H9 (cell line): ENCODE results near the gene FBL. TPM values are rescaled to one million over a fixed set of nuclear protein-coding genes. Genes with fewer than 3 reads are reported as not detected.

Experiments used
- DNase-seq: peaks from one replicate; pipeline ENCODE4 v3.0.0-alpha.2; 2017
- H2AFZ ChIP-seq: one replicate; pipeline ENCODE4 v1.6.1; 2013; ENCODE audit warnings: mild to moderate bottlenecking, low read length, control low read depth, moderate library complexity
- H2AK5ac ChIP-seq: 2 replicates; pipeline ENCODE4 v1.6.1; 2013; ENCODE audit warnings: low read length, control low read depth, mixed read lengths; ENCODE audit not compliant: insufficient read length
- H2BK120ac ChIP-seq: one replicate; pipeline ENCODE4 v1.6.1; 2013; ENCODE audit warnings: low read depth, mild to moderate bottlenecking, low read length, control low read depth, inconsistent platforms; ENCODE audit not compliant: poor library complexity, severe bottlenecking
- H2BK12ac ChIP-seq: 2 replicates; pipeline ENCODE4 v1.6.1; 2013; ENCODE audit warnings: low read length, control low read depth, mixed read lengths, low read depth; ENCODE audit not compliant: insufficient read length
- H2BK15ac ChIP-seq: 2 replicates; pipeline ENCODE4 v1.6.1; 2013; ENCODE audit warnings: low read depth, low read length, control low read depth
- H2BK20ac ChIP-seq: one replicate; pipeline ENCODE4 v1.6.1; 2013; ENCODE audit warnings: low read depth, mild to moderate bottlenecking, low read length, control low read depth, inconsistent platforms; ENCODE audit not compliant: poor library complexity, severe bottlenecking
- H2BK5ac ChIP-seq: 2 replicates; pipeline ENCODE4 v1.6.1; 2013; ENCODE audit warnings: low read length, control low read depth, mixed read lengths; ENCODE audit not compliant: insufficient read length
- H3K14ac ChIP-seq: 2 replicates; pipeline ENCODE4 v1.6.1; 2013; ENCODE audit warnings: low read length, control low read depth; ENCODE audit not compliant: insufficient read depth
- H3K18ac ChIP-seq: 2 replicates; pipeline ENCODE4 v1.6.1; 2013; ENCODE audit warnings: low read depth, mild to moderate bottlenecking, mixed read lengths, low read length, control low read depth; ENCODE audit not compliant: insufficient read length
- H3K23ac ChIP-seq: 2 replicates; pipeline ENCODE4 v1.6.1; 2013; ENCODE audit warnings: low read length, control low read depth, mixed read lengths, low read depth; ENCODE audit not compliant: insufficient read length
- H3K23me2 ChIP-seq: 2 replicates; pipeline ENCODE4 v1.6.1; 2013; ENCODE audit warnings: low read depth, mild to moderate bottlenecking, mixed read lengths, low read length, control low read depth; ENCODE audit not compliant: insufficient read length, poor library complexity, severe bottlenecking
- H3K27ac ChIP-seq: 2 replicates; pipeline ENCODE4 v1.5.1; 2013; ENCODE audit warnings: low read length, control low read depth, mixed read lengths, low read depth; ENCODE audit not compliant: insufficient read length
- H3K27me3 ChIP-seq: 2 replicates; pipeline ENCODE4 v1.6.1; 2013; ENCODE audit warnings: low read length, control low read depth, inconsistent platforms; ENCODE audit not compliant: insufficient read depth
- H3K4ac ChIP-seq: 2 replicates; pipeline ENCODE4 v1.6.1; 2013; ENCODE audit warnings: low read depth, mild to moderate bottlenecking, control low read depth, inconsistent platforms, low read length, moderate library complexity
- H3K4me1 ChIP-seq: 2 replicates; pipeline ENCODE4 v1.6.1; 2013; ENCODE audit warnings: low read length, control low read depth, inconsistent platforms; ENCODE audit not compliant: insufficient read depth
- H3K4me2 ChIP-seq: 2 replicates; pipeline ENCODE4 v1.6.1; 2013; ENCODE audit warnings: low read length, control low read depth, mixed read lengths; ENCODE audit not compliant: insufficient read length, insufficient read depth
- H3K56ac ChIP-seq: 2 replicates; pipeline ENCODE4 v1.6.1; 2013; ENCODE audit warnings: low read depth, mild to moderate bottlenecking, mixed read lengths, low read length, control low read depth; ENCODE audit not compliant: insufficient read length
- H3K79me1 ChIP-seq: 2 replicates; pipeline ENCODE4 v1.6.1; 2013; ENCODE audit warnings: low read depth, mild to moderate bottlenecking, moderate library complexity, low read length, control low read depth, inconsistent platforms; ENCODE audit not compliant: insufficient read depth, poor library complexity, severe bottlenecking
- H3K79me2 ChIP-seq: 2 replicates; pipeline ENCODE4 v1.6.1; 2013; ENCODE audit warnings: low read length, control low read depth, inconsistent platforms; ENCODE audit not compliant: insufficient read depth
- H3K9ac ChIP-seq: 2 replicates; pipeline ENCODE4 v1.6.1; 2013; ENCODE audit warnings: low read length, control low read depth, mixed read lengths; ENCODE audit not compliant: insufficient read length; ENCODE audit errors: extremely low read depth
- H3K9me3 ChIP-seq: one replicate; pipeline ENCODE4 v1.6.1; 2013; ENCODE audit warnings: low read depth, low read length, inconsistent platforms; ENCODE audit not compliant: control insufficient read depth
- H3T11ph ChIP-seq: one replicate; pipeline ENCODE4 v1.6.1; 2013; ENCODE audit warnings: mild to moderate bottlenecking, low read length, control low read depth, inconsistent platforms
- H4K20me1 ChIP-seq: one replicate; pipeline ENCODE4 v1.6.1; 2013; ENCODE audit not compliant: control insufficient read depth, insufficient read length, insufficient read depth
- H4K5ac ChIP-seq: 2 replicates; pipeline ENCODE4 v1.6.1; 2013; ENCODE audit warnings: low read depth, mild to moderate bottlenecking, mixed read lengths, low read length, control low read depth; ENCODE audit not compliant: insufficient read length
- H4K8ac ChIP-seq: replicated peaks from 2 replicates; pipeline ENCODE4 v1.6.1; 2013; ENCODE audit warnings: low read length, control low read depth, mixed read lengths, low read depth; ENCODE audit not compliant: insufficient read length
- H4K91ac ChIP-seq: 2 replicates; pipeline ENCODE4 v1.6.1; 2013; ENCODE audit warnings: low read depth, mild to moderate bottlenecking, moderate library complexity, mixed read lengths, low read length, control low read depth; ENCODE audit not compliant: insufficient read length
- H3K27ac Mint-ChIP-seq, 3 experiments: 2 replicates in 2 of 3; 3 replicates in 1 of 3; pipeline ENCODE4 v1.8.0; 2020 to 2021; ENCODE audit warnings: mixed read lengths in 3 of 3, mild to moderate bottlenecking in 1 of 3, moderate library complexity in 1 of 3
- H3K27me3 Mint-ChIP-seq: 2 replicates; pipeline ENCODE4 v1.8.0; 2021; ENCODE audit warnings: low read depth, mild to moderate bottlenecking, moderate library complexity, mixed read lengths
- H3K36me3 Mint-ChIP-seq, 3 experiments: 2 replicates in 2 of 3; 3 replicates in 1 of 3; pipeline ENCODE4 v1.8.0; 2020 to 2021; ENCODE audit warnings: low read depth in 3 of 3, mixed read lengths in 3 of 3; ENCODE audit not compliant: insufficient read depth in 1 of 3
- H3K4me1 Mint-ChIP-seq, 2 experiments: 2 replicates each; pipeline ENCODE4 v1.8.0; 2020; ENCODE audit warnings: mixed read lengths in 2 of 2
- H3K4me3 Mint-ChIP-seq, 2 experiments: 2 replicates in 1 of 2; 3 replicates in 1 of 2; pipeline ENCODE4 v1.8.0; 2020 to 2021; ENCODE audit warnings: mild to moderate bottlenecking in 2 of 2, mixed read lengths in 2 of 2, moderate library complexity in 1 of 2
- H3K9me3 Mint-ChIP-seq, 2 experiments: 2 replicates in 1 of 2; 3 replicates in 1 of 2; pipeline ENCODE4 v1.8.0; 2020; ENCODE audit warnings: mild to moderate bottlenecking in 2 of 2, mixed read lengths in 2 of 2, moderate library complexity in 1 of 2
- WGBS: extraction: QIAGEN DNeasy Blood & Tissue Kit; methylation state at CpG from one replicate; pipeline ENCODE4 v1.1.7; 2013; ENCODE audit warnings: missing lambda C conversion rate, low lambda C conversion rate, mixed read lengths; ENCODE audit not compliant: insufficient read length; ENCODE audit errors: extremely low coverage; 5-methylcytosine and 5-hydroxymethylcytosine counted together
- total RNA-seq: library from RNA; stranded (reverse); gene quantifications from 2 replicates; pipeline ENCODE4 v1.2.1, GENCODE V29; 2021
- TF ChIP-seq, protein P1 (sequence below): fragments of 200-600 bp; sonication (generic); conservative IDR thresholded peaks from 3 replicates; pipeline ENCODE4 v1.8.0; 2021; ENCODE audit warnings: antibody characterized with exemption, mild to moderate bottlenecking

The FBL gene
- total RNA-seq, 1 experiment from 2014 or later: 625 TPM

DNA sequence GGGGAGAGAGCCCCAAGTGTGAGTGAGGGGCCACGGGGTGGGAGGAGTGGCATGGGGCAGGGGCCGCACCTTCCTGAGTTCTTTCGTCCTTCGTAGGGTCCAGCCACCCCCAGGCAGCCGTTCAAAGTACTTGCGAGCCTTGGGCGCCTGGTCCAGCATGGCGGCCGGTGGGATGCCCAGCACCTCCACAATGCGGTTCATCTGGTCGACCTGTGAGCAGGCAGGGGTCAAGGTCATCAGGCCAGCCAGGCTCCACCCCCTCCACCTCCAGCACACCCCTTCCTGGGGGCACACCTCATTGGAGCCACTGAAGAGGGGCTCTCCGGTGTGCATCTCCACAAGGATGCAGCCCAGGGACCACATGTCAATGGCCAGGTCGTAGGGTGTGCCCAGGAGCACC, 19.0 kb downstream of the FBL start:
- no peak overlapping the region for H2BK12ac ChIP-seq
- H3K27me3 Mint-ChIP-seq: no peaks in the 10 kb centered on the region
- no peak for DNase-seq
- no peak overlapping the region for H4K8ac ChIP-seq
- no peak overlapping the region for H3K9ac ChIP-seq
- WGBS: no CpG with 5 or more reads among the region's 13 CpGs
- TF ChIP-seq, protein P1, sequence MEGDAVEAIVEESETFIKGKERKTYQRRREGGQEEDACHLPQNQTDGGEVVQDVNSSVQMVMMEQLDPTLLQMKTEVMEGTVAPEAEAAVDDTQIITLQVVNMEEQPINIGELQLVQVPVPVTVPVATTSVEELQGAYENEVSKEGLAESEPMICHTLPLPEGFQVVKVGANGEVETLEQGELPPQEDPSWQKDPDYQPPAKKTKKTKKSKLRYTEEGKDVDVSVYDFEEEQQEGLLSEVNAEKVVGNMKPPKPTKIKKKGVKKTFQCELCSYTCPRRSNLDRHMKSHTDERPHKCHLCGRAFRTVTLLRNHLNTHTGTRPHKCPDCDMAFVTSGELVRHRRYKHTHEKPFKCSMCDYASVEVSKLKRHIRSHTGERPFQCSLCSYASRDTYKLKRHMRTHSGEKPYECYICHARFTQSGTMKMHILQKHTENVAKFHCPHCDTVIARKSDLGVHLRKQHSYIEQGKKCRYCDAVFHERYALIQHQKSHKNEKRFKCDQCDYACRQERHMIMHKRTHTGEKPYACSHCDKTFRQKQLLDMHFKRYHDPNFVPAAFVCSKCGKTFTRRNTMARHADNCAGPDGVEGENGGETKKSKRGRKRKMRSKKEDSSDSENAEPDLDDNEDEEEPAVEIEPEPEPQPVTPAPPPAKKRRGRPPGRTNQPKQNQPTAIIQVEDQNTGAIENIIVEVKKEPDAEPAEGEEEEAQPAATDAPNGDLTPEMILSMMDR: no peak
- no peak overlapping the region for H3K18ac ChIP-seq
- H2AFZ ChIP-seq: no peak overlapping the region
- no peaks in the 10 kb centered on the region for H3K79me1 ChIP-seq
- H3K4ac ChIP-seq: no peak overlapping the region
- H4K91ac ChIP-seq: no peak overlapping the region
- no peak overlapping the region for H2BK5ac ChIP-seq
- H3K27me3 ChIP-seq: no peaks in the 10 kb centered on the region
- H3K27ac ChIP-seq: no peak overlapping the region
- H3K14ac ChIP-seq: no peak overlapping the region
- H3K27ac Mint-ChIP-seq: no peak overlapping the region
- H3K79me2 ChIP-seq: no peaks in the 10 kb centered on the region
- H3K56ac ChIP-seq: no peak overlapping the region
- H3K4me3 Mint-ChIP-seq: no peak overlapping the region
- no peak overlapping the region for H3K4me2 ChIP-seq
- H3K23ac ChIP-seq: no peak overlapping the region
- H2BK20ac ChIP-seq: no peak overlapping the region
- no peaks in the 10 kb centered on the region for H3K4me1 ChIP-seq
- H2AK5ac ChIP-seq: no peak overlapping the region
- H3K23me2 ChIP-seq: peaks cover 8% of the 10 kb centered on the region
- no peak overlapping the region for H3T11ph ChIP-seq
- no peak overlapping the region for H4K5ac ChIP-seq
- no peaks in the 10 kb centered on the region for H3K9me3 ChIP-seq
- no peaks in the 10 kb centered on the region for H4K20me1 ChIP-seq
- H3K4me1 Mint-ChIP-seq: peaks cover 7% of the 10 kb centered on the region in 2 experiments
- H3K36me3 Mint-ChIP-seq: peaks cover 15 to 43% (median 38%) of the 10 kb centered on the region in 3 experiments
- no peaks in the 10 kb centered on the region for H3K9me3 Mint-ChIP-seq
- no peak overlapping the region for H2BK120ac ChIP-seq
- no peak overlapping the region for H2BK15ac ChIP-seq
